ENCODE data around the gene DENND2A.
A peak's percentile ranks its signal among the peaks of the same experiment; 100 is the strongest.
"Not testable (repeated sequence)": the region's sequence is repeated elsewhere in the genome, so short reads cannot be mapped to it uniquely, and the experiment has no call there.

Gene DENND2A

DNA sequence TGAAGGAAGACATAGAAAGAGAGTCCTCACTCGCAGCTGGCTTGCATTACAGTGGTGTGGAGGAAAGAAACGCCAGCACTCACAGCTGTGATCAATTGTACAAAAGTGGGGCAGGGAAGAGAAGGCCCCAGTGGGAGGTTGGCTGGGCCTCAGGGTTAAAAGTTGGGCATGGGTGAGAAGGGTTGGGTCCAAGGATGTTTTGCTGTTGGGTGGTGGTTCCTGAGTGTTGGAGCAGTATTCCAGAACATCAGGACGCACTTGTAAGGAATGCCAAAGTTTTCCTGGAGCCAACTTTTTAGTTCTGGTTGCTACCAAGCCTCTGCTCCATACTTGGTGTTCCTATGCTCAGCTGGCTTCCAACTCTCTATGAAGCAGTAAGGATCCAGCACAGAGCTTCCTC, 105.9 kb downstream of the DENND2A start:
- no peaks in the 10 kb centered on the region for H3K27me3 ChIP-seq (replicated peaks; ENCODE audit: control insufficient read depth, insufficient read depth, low read length)
- peak; percentile 67 for DNase-seq (ENCODE audit: low read depth)
- H3K36me3 ChIP-seq (ENCODE audit: control insufficient read depth, insufficient read depth, low read length, severe bottlenecking): no peaks in the 10 kb centered on the region
- no peaks in the 10 kb centered on the region for H3K9me3 ChIP-seq (ENCODE audit: control insufficient read depth, low read length)
- H3K4me3 ChIP-seq (ENCODE audit: low read length): no peak overlapping the region
- no peak overlapping the region for H3K9ac ChIP-seq (ENCODE audit: low read length)
- peaks cover 16% of the 10 kb centered on the region for H3K4me1 ChIP-seq (ENCODE audit: control insufficient read depth, insufficient read depth, low read length)

DNA sequence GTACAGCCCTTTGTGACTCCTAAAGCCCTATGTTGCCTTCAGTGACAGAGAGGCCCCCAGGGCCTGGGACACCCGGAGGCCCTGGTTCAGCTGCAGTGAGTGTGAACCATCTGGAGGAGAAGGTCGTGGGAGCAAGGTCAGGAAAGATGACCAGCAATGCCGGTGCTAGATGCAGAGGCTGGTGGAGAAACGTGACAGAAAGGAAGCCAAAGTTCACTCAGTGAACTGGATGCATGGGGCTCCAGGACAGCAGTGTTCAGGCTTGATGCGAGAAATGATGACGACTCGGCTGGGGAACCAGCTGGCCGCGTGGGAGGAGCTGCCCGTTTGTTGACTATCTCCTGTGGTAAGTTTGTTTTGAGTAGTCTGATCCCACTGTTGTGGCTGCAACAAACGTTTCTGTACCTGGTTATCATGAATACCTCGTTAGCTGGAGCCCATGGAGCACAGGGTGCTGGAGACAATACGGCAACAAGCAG, 107.2 kb downstream of the DENND2A start:
- no peak overlapping the region for H3K9ac ChIP-seq (ENCODE audit: low read length)
- DNase-seq (ENCODE audit: low read depth): no peak
- H3K4me3 ChIP-seq (ENCODE audit: low read length): no peak overlapping the region
- H3K27me3 ChIP-seq (replicated peaks; ENCODE audit: control insufficient read depth, insufficient read depth, low read length): no peaks in the 10 kb centered on the region
- peaks cover 16% of the 10 kb centered on the region for H3K4me1 ChIP-seq (ENCODE audit: control insufficient read depth, insufficient read depth, low read length)
- no peaks in the 10 kb centered on the region for H3K9me3 ChIP-seq (ENCODE audit: control insufficient read depth, low read length)
- H3K36me3 ChIP-seq (ENCODE audit: control insufficient read depth, insufficient read depth, low read length, severe bottlenecking): no peaks in the 10 kb centered on the region

DNA sequence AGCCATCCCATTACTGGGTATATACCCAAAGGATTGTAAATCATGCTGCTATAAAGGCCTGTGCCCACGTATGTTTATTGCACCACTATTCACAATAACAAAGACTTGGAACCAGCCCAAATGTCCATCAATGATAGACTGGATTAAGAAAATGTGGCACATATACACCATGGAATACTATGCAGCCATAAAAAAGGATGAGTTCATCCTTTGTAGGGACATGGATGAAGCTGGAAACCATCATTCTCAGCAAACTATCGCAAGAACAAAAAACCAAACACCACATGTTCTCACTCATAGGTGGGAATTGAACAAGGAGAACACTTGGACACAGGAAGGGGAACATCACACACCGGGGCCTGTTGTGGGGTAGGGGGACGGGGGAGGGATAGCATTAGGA, 111.2 kb downstream of the DENND2A start:
- H3K27me3 ChIP-seq (replicated peaks; ENCODE audit: control insufficient read depth, insufficient read depth, low read length); H3K4me1 ChIP-seq (ENCODE audit: control insufficient read depth, insufficient read depth, low read length); H3K9me3 ChIP-seq (ENCODE audit: control insufficient read depth, low read length); H3K4me3 ChIP-seq (ENCODE audit: low read length); H3K36me3 ChIP-seq (ENCODE audit: control insufficient read depth, insufficient read depth, low read length, severe bottlenecking); H3K9ac ChIP-seq (ENCODE audit: low read length); DNase-seq (ENCODE audit: low read depth): not testable (repeated sequence)

DNA sequence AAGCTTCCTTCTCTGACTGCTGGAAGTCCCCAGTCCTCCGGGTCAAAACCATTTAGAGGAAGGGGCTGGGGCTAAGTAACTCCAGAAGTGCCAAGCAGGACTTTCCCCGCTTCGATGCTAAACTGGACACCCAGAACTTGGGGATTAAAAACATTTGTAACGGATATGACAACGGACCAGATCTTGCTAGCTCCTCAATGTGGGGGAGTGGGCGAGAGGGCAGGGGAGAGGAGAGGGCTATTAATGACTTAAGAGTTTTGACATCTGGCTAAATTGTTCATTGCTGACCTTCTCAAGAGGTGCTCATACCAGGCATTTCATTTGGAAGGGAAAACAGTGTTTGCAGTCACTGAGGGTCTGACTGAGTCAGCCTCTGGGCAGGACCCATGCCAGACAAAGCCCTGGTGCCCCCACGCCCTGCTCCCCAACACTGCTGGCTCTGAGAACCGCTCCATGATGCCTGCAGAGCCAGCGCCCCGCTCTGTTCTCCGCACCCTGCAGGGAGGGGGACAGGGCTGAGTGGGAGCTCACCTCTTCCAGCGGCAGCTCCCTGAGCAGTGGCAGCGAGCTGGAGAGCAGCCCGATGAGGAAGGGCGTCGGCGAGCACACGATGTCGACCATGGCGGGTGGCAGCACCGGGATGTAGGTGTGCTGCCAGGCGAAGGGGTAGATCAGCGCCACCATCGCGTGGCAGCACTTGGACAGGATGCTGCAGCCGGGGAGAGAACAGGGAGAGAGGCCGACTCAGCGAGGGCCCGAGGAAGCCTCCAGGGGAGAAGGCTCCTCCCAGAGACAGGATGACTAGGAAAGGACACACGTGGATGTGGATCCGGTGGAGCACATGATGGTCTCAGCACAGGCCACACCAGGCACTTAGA, 113.6 kb downstream of the DENND2A start:
- Histone ChIP-seq H3K27me3 (replicated peaks; ENCODE audit: control insufficient read depth, insufficient read depth, low read length) (no peaks in the 10 kb centered on the region), H3K9ac (ENCODE audit: low read length) (no peak overlapping the region), H3K36me3 (ENCODE audit: control insufficient read depth, insufficient read depth, low read length, severe bottlenecking) (no peaks in the 10 kb centered on the region), H3K4me3 (ENCODE audit: low read length) (no peak overlapping the region), H3K4me1 (ENCODE audit: control insufficient read depth, insufficient read depth, low read length) (peaks cover 8% of the 10 kb centered on the region), H3K9me3 (ENCODE audit: control insufficient read depth, low read length) (no peaks in the 10 kb centered on the region)
- DNase-seq (ENCODE audit: low read depth): no peak

DNA sequence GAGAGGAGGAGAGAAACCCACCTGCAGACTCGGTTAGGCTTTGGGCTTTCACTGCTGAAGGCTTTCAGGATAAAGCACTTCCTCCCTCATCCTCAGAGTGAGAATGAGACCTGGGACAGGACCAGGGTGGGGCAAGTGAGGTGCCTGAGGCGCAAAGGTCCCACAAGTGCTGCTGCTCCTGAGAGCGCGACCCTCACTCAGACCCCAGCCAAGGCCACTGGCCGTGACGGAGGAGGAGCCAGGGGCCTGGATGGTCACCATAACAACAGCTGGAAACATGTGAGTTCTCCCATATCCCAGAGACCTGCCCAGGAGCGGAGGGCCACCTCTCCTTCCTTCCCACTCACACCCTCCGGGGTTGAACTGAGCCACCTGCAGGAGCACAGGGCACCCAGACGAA, 114.4 kb downstream of the DENND2A start:
- Histone ChIP-seq H3K9ac (ENCODE audit: low read length) (no peak overlapping the region), H3K36me3 (ENCODE audit: control insufficient read depth, insufficient read depth, low read length, severe bottlenecking) (no peaks in the 10 kb centered on the region), H3K4me3 (ENCODE audit: low read length) (no peak overlapping the region), H3K27me3 (replicated peaks; ENCODE audit: control insufficient read depth, insufficient read depth, low read length) (no peaks in the 10 kb centered on the region), H3K9me3 (ENCODE audit: control insufficient read depth, low read length) (no peaks in the 10 kb centered on the region), H3K4me1 (ENCODE audit: control insufficient read depth, insufficient read depth, low read length) (peaks cover 8% of the 10 kb centered on the region)
- DNase-seq (ENCODE audit: low read depth): no peak

DNA sequence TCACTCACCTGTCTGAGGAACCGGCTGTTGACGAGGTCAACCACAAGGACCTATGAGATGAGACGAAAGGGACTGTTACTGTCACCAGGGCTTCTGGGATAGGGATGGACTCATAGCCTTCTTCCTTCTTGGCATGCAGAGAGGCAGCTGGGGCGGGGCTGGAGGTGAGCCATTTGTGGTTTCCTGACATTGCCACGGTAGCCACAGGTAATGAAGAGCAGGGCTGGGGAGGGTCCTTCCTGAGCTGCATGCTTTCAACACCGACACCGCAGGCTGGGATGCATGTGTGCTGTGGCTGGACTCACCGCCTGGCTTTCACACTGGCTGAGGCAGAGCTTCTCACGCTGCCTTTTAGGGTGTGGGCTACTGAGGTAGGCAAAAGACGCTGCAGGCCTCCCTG, 114.9 kb downstream of the DENND2A start:
- Histone ChIP-seq H3K9me3 (ENCODE audit: control insufficient read depth, low read length) (no peaks in the 10 kb centered on the region), H3K9ac (ENCODE audit: low read length) (no peak overlapping the region), H3K36me3 (ENCODE audit: control insufficient read depth, insufficient read depth, low read length, severe bottlenecking) (no peaks in the 10 kb centered on the region), H3K4me1 (ENCODE audit: control insufficient read depth, insufficient read depth, low read length) (peaks cover 8% of the 10 kb centered on the region), H3K4me3 (ENCODE audit: low read length) (no peak overlapping the region), H3K27me3 (replicated peaks; ENCODE audit: control insufficient read depth, insufficient read depth, low read length) (no peaks in the 10 kb centered on the region)
- DNase-seq (ENCODE audit: low read depth): no peak

DNA sequence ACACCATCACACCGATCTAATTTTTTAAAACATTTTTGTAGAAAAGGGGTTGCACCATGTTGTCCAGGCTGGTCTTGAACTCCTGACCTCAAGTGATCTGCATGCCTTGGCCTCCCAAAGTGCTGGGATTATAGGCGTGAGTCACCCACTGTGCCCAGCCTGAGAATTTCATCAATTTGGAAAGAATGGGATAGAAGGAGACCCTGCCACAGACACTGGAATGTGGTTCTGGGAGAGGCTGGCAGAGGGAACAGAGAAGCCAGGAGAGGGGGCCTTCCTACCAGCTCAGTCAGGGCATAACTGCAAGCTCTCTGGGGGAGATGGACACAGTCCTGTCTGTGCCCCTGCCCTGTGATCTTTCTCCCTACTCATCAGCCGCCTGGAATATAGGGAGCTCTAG, 119.2 kb downstream of the DENND2A start:
- DNase-seq (ENCODE audit: low read depth): no peak
- no peak overlapping the region for H3K9ac ChIP-seq (ENCODE audit: low read length)
- H3K4me1 ChIP-seq (ENCODE audit: control insufficient read depth, insufficient read depth, low read length): peaks cover 26% of the 10 kb centered on the region
- H3K27me3 ChIP-seq (replicated peaks; ENCODE audit: control insufficient read depth, insufficient read depth, low read length): no peaks in the 10 kb centered on the region
- H3K36me3 ChIP-seq (ENCODE audit: control insufficient read depth, insufficient read depth, low read length, severe bottlenecking): no peaks in the 10 kb centered on the region
- H3K9me3 ChIP-seq (ENCODE audit: control insufficient read depth, low read length): no peaks in the 10 kb centered on the region
- no peak overlapping the region for H3K4me3 ChIP-seq (ENCODE audit: low read length)

DNA sequence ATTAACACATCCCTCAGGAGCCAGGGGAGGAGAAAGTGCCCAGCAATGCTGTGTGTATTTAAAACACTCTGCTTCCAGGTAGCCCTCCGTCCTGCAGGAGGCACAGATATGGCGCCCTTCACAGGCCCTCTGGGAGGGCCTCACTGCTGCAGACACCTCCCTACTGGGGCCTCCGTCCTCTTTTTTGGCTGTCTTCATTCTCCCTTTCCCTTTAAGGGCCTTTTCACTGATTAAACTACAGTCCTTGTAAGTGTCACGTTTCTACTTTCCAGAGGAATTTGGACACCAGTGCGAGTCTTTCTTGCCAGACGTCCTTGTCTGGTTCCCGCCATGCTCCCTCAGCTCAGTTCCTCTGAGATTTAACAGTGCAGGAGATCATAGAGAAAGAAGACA, 121.6 kb downstream of the DENND2A start:
- no peak for DNase-seq (ENCODE audit: low read depth)
- Histone ChIP-seq H3K9ac (ENCODE audit: low read length) (peak overlapping the region; percentile 46), H3K9me3 (ENCODE audit: control insufficient read depth, low read length) (no peaks in the 10 kb centered on the region), H3K4me3 (ENCODE audit: low read length) (no peak overlapping the region), H3K4me1 (ENCODE audit: control insufficient read depth, insufficient read depth, low read length) (peaks cover 20% of the 10 kb centered on the region), H3K36me3 (ENCODE audit: control insufficient read depth, insufficient read depth, low read length, severe bottlenecking) (no peaks in the 10 kb centered on the region), H3K27me3 (replicated peaks; ENCODE audit: control insufficient read depth, insufficient read depth, low read length) (no peaks in the 10 kb centered on the region)

DNA sequence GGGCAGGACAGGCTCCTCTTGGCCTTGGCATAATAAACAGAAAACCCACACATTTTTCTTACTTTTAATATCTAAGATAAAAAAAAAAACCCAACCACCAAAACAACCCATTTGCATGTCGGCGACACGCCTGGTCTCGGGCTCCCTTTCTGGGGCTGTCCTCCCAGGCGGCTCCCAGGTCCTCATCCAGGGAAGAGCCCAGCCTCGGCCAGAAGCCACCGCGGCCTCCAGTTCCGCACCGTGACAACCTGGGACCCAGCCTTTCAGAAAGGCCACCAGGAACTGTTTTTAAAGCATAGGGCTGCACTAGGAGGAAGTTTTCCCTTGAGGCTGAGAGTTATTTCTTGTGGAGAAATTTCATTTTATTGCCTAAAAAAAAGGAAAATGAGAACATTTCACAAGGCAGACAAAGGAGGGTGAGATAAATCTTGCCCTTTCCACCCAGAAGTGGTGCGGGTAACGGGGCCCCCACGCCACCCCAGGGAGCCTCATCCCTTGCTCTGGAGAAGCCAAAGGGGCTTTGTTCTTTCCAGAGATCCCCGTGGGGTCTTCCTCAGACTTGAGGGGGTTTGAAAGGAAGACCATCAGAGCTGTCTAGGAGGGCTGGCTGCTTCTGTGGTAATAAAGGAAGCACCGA, 122.1 kb downstream of the DENND2A start:
- DNase-seq (ENCODE audit: low read depth): no peak
- no peaks in the 10 kb centered on the region for H3K36me3 ChIP-seq (ENCODE audit: control insufficient read depth, insufficient read depth, low read length, severe bottlenecking)
- no peaks in the 10 kb centered on the region for H3K27me3 ChIP-seq (replicated peaks; ENCODE audit: control insufficient read depth, insufficient read depth, low read length)
- no peaks in the 10 kb centered on the region for H3K9me3 ChIP-seq (ENCODE audit: control insufficient read depth, low read length)
- peaks cover 18% of the 10 kb centered on the region for H3K4me1 ChIP-seq (ENCODE audit: control insufficient read depth, insufficient read depth, low read length)
- H3K9ac ChIP-seq (ENCODE audit: low read length): peak overlapping the region; percentile 46
- H3K4me3 ChIP-seq (ENCODE audit: low read length): peak overlapping the region; percentile 0

DNA sequence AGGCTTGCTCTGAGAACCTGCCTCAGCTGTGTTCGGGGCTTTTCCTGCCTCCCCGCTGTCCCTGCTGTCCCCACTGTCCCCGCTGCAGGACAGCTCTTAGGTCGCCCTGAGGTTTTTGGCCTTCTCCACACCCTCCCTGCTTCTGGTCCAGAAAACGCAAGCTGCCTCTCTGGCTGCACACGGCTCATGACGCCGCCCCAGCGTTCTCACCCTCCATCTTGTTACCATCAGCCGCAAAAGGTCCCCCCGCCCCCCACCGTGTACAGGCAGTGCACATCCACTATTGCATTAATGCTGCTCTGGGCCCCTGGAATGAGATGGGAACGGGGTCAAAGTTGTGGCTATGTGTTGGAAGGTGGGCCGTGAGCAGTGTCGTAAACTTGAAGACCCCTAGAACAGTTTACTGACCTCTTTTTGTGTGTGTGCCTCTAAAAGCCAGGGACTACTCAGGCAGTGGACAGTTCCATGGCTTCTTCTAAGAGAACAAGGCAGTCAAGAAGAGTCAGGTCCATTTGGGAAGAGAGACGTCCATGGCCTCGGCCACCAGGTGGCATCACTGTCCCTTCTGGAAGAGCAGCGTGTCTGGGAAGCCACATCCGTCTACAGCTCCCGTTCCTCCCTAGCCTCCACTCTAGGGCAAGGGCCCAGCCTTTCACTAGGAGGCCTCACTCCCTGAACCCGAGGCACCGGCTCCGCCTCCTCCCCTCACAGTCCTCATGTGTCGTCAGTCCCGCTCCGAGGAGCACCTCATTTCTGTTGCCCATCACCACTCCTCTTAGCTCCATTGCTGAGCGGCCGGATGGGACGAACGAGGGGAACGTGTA, 122.9 kb downstream of the DENND2A start:
- DNase-seq (ENCODE audit: low read depth): peak; percentile 97

More for the DNA sequence above, 122.9 kb downstream of the DENND2A start:
- Histone ChIP-seq H3K4me1 (ENCODE audit: control insufficient read depth, insufficient read depth, low read length) (peaks cover 18% of the 10 kb centered on the region), H3K9ac (ENCODE audit: low read length) (peak overlapping the region; percentile 46), H3K4me3 (ENCODE audit: low read length) (peak overlapping the region; percentile 0), H3K9me3 (ENCODE audit: control insufficient read depth, low read length) (no peaks in the 10 kb centered on the region), H3K36me3 (ENCODE audit: control insufficient read depth, insufficient read depth, low read length, severe bottlenecking) (no peaks in the 10 kb centered on the region), H3K27me3 (replicated peaks; ENCODE audit: control insufficient read depth, insufficient read depth, low read length) (no peaks in the 10 kb centered on the region)

Data from adipocyte (in vitro differentiated cells).